NAMALWA (cell line): ENCODE measurements around the gene ZNF398.

Experiments used
- DNase-seq: peaks from one replicate; pipeline ENCODE4 v3.0.0-alpha.2; 2015; ENCODE audit warnings: low spot score

ZNF398 gene

DNA sequence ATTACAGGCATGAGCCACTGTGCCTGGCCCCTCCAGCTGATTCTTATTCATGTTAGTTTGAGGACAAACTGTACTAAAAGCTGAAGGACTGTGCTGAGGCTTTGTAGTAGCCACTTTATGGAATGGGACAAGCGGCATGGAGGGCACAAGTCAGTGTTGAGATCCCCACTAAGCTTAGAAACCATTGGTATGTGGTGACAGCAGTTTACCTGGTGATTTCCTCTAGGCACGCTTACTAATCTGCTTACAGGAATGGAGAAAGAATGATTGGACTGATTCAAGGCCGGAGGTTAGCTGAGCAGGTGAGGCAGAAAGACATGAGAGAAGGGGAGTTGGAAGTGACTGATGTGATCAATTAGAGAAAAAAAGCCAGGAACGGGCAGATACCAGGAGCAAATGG, 3.7 kb downstream of the ZNF398 start:
- DNase-seq, result no peak

- no peak for DNase-seq
These were observed 6.1 kb downstream of the ZNF398 start for GRCh38 chr7:149153346-149153745.

GRCh38 chr7:149154056-149154455, 6.8 kb downstream of the ZNF398 start:
- DNase-seq, result no peak

GRCh38 chr7:149156898-149157297, 9.6 kb downstream of the ZNF398 start:
- no peak for DNase-seq

- no peak for DNase-seq
These were observed 14.1 kb downstream of the ZNF398 start for GRCh38 chr7:149161241-149161848.

DNA sequence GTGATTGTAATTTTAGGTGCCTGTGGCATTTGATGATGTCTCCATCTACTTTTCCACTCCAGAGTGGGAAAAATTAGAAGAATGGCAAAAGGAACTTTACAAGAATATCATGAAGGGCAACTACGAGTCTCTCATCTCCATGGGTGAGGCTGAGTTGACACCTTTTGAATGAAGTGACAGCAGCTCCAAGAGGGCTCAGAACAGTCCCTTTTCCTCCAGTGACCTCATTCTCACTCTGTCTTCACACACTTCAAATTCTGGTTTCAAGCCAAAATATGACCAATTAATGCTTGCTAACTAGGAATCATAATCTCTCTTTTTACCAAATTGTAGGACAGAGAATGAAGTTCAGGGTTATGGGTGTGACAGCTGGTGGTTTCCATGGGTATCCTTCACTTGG, 18.9 kb downstream of the ZNF398 start:
- no peak for DNase-seq

GRCh38 chr7:149166630-149167352, 19.5 kb downstream of the ZNF398 start:
- DNase-seq, result no peak

GRCh38 chr7:149171892-149172533, 24.8 kb downstream of the ZNF398 start:
- DNase-seq, result no peak

GRCh38 chr7:149172534-149172920, 25.3 kb downstream of the ZNF398 start:
- no peak for DNase-seq

GRCh38 chr7:149175150-149175549, 27.9 kb downstream of the ZNF398 start:
- DNase-seq, result no peak

GRCh38 chr7:149179241-149179640, 32.0 kb downstream of the ZNF398 start:
- no peak for DNase-seq

DNA sequence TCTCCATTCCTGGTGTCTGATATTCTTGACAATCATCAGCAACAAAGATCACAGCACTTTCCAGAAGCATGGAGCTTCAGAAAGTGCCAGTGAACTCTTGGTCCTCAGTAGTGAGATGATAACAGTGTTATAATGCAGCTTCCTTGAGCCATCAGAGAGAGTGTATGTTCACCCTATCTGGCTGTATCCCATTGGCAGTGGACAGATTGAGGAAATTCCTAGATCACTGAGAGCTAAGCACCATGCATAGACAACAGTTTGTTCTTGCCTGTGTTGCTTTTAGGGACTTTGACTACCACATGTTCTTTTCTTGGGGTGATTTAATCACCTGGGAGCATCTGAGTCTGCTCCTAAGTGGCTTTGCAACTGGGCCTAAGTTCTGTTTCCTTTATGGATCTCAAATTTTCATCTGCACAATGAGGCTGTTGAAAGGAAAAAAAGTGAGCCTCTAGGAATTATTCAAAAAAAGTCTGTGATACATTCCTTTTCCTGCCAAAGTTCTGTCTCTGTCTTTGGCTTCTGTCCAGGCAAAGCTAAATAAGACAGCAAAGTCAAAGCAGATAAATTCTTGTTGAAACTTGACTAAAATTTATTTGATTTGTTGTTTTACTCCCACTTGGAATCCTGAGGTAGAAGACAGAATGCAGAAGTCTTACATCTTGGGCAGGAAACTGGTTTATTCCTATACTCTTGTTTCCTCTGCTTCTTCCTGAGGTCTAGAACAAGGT, 33.6 kb downstream of the ZNF398 start:
- no peak for DNase-seq

- DNase-seq, result no peak
These were observed 34.2 kb downstream of the ZNF398 start for GRCh38 chr7:149181450-149181790.

GRCh38 chr7:149184274-149184673, 37.0 kb downstream of the ZNF398 start:
- no peak for DNase-seq

GRCh38 chr7:149188213-149188612, 41.0 kb downstream of the ZNF398 start:
- no peak for DNase-seq

- DNase-seq, result no peak
These were observed 41.5 kb downstream of the ZNF398 start for GRCh38 chr7:149188637-149189259.

- no peak for DNase-seq
These were observed 44.6 kb downstream of the ZNF398 start for GRCh38 chr7:149191851-149192250.

DNA sequence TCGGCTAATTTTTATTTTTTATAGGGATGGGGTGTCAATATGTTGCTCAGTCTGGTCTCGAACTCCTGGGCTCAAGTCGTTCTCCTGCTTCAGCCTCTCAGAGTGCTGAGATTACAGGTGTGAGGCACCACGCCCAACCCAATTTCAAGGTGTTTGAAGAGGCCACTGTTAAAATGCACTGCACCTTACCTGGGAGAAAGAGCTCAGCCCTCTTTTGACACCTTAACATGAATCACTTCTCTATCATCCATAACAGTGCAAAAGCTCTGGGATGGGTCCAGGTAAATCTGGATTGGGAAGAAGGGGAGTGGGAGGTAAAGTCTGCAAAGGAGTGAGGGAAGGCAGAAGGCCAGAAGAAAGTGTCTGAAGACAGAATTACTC, 47.5 kb downstream of the ZNF398 start:
- no peak for DNase-seq

GRCh38 chr7:149195180-149196150, 48.2 kb downstream of the ZNF398 start, which contains the start of gene ZNF282:
Gene ZNF282, plus strand, starts transcription at chr7:149195546. Its CDS starts 44 bp downstream, at chr7:149195590.
- DNase-seq, result peak; percentile 86

- DNase-seq, result peak; percentile 49
These were observed 49.0 kb downstream of the ZNF398 start for GRCh38 chr7:149196151-149196704.

- no peak for DNase-seq
These were observed 49.5 kb downstream of the ZNF398 start for GRCh38 chr7:149196705-149197171.
